ENCODE measurements around the gene ACAP3. TPM values are rescaled to one million over a fixed set of nuclear protein-coding genes. Genes with fewer than 3 reads are reported as not detected.
"Not testable (repeated sequence)": the region's sequence is repeated elsewhere in the genome, so short reads cannot be mapped to it uniquely, and the experiment has no call there.

The ACAP3 gene
- total RNA-seq, 1 experiment from 2014 or later = 30.7 TPM

GRCh38 chr1:1253314-1253713, 54.4 kb downstream of the ACAP3 start:
- H3K4me3 ChIP-seq (ENCODE audit: low read depth in 2 of 2, low read length in 2 of 2) = no peak overlapping the region
- H3K27ac ChIP-seq (ENCODE audit: low read length) = no peak overlapping the region
- TF ChIP-seq POLR2AphosphoS5 (IDR thresholded peaks at IDR 0.05; ENCODE audit: low read depth, low read length) (no peak), CTCF (IDR thresholded peaks at IDR 0.05) (no peak), TCF7L2 (IDR thresholded peaks at IDR 0.05; ENCODE audit: low read depth, low read length) (no peak), REST (IDR thresholded peaks at IDR 0.05; ENCODE audit: insufficient read depth in 1 of 2, low read depth in 2 of 2, low read length in 1 of 2) (no peak), SIN3A (IDR thresholded peaks at IDR 0.05; ENCODE audit: borderline replicate concordance, insufficient read depth, low read depth, low read length) (no peak)
- ATAC-seq (no peak), DNase-seq (ENCODE audit: low read depth, low spot score) (no peak)
- intact Hi-C loops (cut with micrococcal nuclease; ENCODE audit: unreplicated experiment) (loop anchor here (5.0 kb wide), 1 partner anchor 131 kb away; no protein-coding TSS in a partner anchor), in situ Hi-C loops (cut with HindIII; ENCODE audit: low pct_unique_long_range_greater_than_20kb, low sequenced_read_pairs) (no loop called here)
- no peaks in the 10 kb centered on the region for H3K27me3 ChIP-seq (ENCODE audit: control insufficient read depth, insufficient read depth, low read length)
- no peaks in the 10 kb centered on the region for H3K36me3 ChIP-seq (ENCODE audit: control insufficient read depth, insufficient read depth, low read length)
- BruUV-seq (replicated peaks) = no TSS peak
- H3K9me3 ChIP-seq (ENCODE audit: control insufficient read depth, insufficient read depth, low read depth, low read length) = no peaks in the 10 kb centered on the region
- POLR2A ChIA-PET = no interaction called here
- 0 out of 2 replicates have a peak, but pooled peaks cover 4% of the 10 kb centered on the region for H3K4me1 ChIP-seq (ENCODE audit: control insufficient read depth, insufficient read depth, low read length)
- CTCF ChIA-PET = no interaction called here

GRCh38 chr1:1250786-1251284, 56.9 kb downstream of the ACAP3 start:
- Histone ChIP-seq H3K27ac (ENCODE audit: low read length) (no peak overlapping the region; the same call in 1 of the 2 replicates), H3K36me3 (ENCODE audit: control insufficient read depth, insufficient read depth, low read length) (no peaks in the 10 kb centered on the region), H3K4me3 (ENCODE audit: low read depth in 2 of 2, low read length in 2 of 2) (no peak overlapping the region), H3K9me3 (ENCODE audit: control insufficient read depth, insufficient read depth, low read depth, low read length) (no peaks in the 10 kb centered on the region), H3K27me3 (ENCODE audit: control insufficient read depth, insufficient read depth, low read length) (no peaks in the 10 kb centered on the region), H3K4me1 (ENCODE audit: control insufficient read depth, insufficient read depth, low read length) (peaks cover 19% of the 10 kb centered on the region)
- ChIA-PET POLR2A (interaction anchor here (0.7 kb wide), 1 partner anchor 13 kb away, joined by 5 read pairs; no protein-coding TSS in a partner anchor), CTCF (interaction anchor here (0.6 to 1.2 kb wide), 3 partner anchors 129 to 268 kb away, joined by 4 to 6 read pairs (median 5); no protein-coding TSS in a partner anchor)
- in situ Hi-C loops (cut with HindIII; ENCODE audit: low pct_unique_long_range_greater_than_20kb, low sequenced_read_pairs) = no loop called here
- TF ChIP-seq TCF7L2 (IDR thresholded peaks at IDR 0.05; ENCODE audit: low read depth, low read length) = no peak
- TF ChIP-seq SIN3A (IDR thresholded peaks at IDR 0.05; ENCODE audit: borderline replicate concordance, insufficient read depth, low read depth, low read length) = no peak
- TF ChIP-seq CTCF (IDR thresholded peaks at IDR 0.05) = no peak
- TF ChIP-seq POLR2AphosphoS5 (IDR thresholded peaks at IDR 0.05; ENCODE audit: low read depth, low read length) = no peak
- no peak for TF ChIP-seq REST (IDR thresholded peaks at IDR 0.05; ENCODE audit: insufficient read depth in 1 of 2, low read depth in 2 of 2, low read length in 1 of 2)
- no peak for ATAC-seq
- DNase-seq (ENCODE audit: low read depth, low spot score) = no peak
- no TSS peak for BruUV-seq (replicated peaks)
- intact Hi-C loops (cut with micrococcal nuclease; ENCODE audit: unreplicated experiment) = loop anchor here (5.0 kb wide), 1 partner anchor 129 kb away; no protein-coding TSS in a partner anchor

- POLR2A ChIA-PET; CTCF ChIA-PET; DNase-seq (ENCODE audit: low read depth, low spot score); H3K36me3 ChIP-seq (ENCODE audit: control insufficient read depth, insufficient read depth, low read length); H3K9me3 ChIP-seq (ENCODE audit: control insufficient read depth, insufficient read depth, low read depth, low read length); ATAC-seq; H3K4me3 ChIP-seq (ENCODE audit: low read depth in 2 of 2, low read length in 2 of 2); intact Hi-C loops (cut with micrococcal nuclease; ENCODE audit: unreplicated experiment); in situ Hi-C loops (cut with HindIII; ENCODE audit: low pct_unique_long_range_greater_than_20kb, low sequenced_read_pairs); H3K27me3 ChIP-seq (ENCODE audit: control insufficient read depth, insufficient read depth, low read length); BruUV-seq (replicated peaks): not testable (repeated sequence)
- Histone ChIP-seq H3K27ac (ENCODE audit: low read length) (peak overlapping the region; percentile 44), H3K4me1 (ENCODE audit: control insufficient read depth, insufficient read depth, low read length) (peaks cover 36% of the 10 kb centered on the region)
These were observed 59.5 kb downstream of the ACAP3 start for GRCh38 chr1:1248009-1248913.

All from Panc1 (cell line).